PC-9 (cell line): ENCODE data around the gene ARID3B.

ENCODE experiments used
- CTCF ChIP-seq: fragments of 200-600 bp; sonication (generic); conservative IDR thresholded peaks from 2 replicates; pipeline ENCODE4 v1.6.1; 2017; ENCODE audit warnings: mixed run types, antibody characterized with exemption, mild to moderate bottlenecking, moderate library complexity
- EZH2 ChIP-seq: fragments of 200-600 bp; sonication (generic); IDR thresholded peaks from 2 replicates; pipeline ENCODE4 v1.8.0; 2017; ENCODE audit warnings: antibody characterized with exemption, low read depth

DNA sequence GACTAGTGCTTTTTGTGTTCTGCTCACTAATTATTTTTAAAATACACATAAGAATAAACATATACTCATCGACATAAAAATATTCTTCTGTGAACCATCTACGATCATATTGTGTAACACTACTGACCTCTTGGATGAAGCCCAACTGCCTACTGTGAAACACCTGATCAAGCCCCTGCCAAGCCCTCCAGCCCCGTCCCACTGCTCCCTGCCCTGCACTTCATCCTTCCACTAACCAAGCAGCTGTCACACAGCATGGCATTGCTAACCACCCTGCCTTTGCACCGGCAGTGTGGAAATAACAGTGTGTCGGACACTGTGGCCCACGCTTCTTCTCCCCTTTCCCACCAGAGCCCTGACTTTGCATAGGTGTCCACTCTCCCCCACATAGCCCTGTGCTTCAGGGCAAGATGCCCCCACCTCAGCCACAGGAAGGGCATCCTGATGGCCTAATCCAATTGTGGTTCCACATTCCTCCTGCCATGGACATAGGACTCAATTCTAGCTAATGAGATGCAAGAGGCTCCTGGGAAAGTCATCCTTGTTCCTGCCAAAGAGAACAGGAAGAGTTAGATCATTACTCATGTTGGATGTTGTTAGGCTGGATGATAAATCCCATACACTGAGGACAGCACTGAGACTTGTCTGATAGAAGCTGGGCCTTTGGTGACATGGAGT is 35.0 kb upstream of the ARID3B start:
- TF ChIP-seq CTCF, result no peak
- TF ChIP-seq EZH2, result no peak
